Effector memory CD4-positive, alpha-beta T cell (primary cell): ENCODE data around the gene DIS3L2.
"Not testable (repeated sequence)": the region's sequence is repeated elsewhere in the genome, so short reads cannot be mapped to it uniquely, and the experiment has no call there.

Source experiments
- DNase-seq, 3 donors: peaks; one replicate each; pipeline ENCODE4 v3.0.0-alpha.2; 2020
- H3K27ac ChIP-seq: 2 replicates; pipeline ENCODE4 v1.7.0; 2013; ENCODE audit warnings: mild to moderate bottlenecking, low read length, moderate library complexity; ENCODE audit not compliant: insufficient read depth, poor library complexity, severe bottlenecking
- H3K27me3 ChIP-seq: replicated peaks from 2 replicates; pipeline ENCODE4 v1.7.0; 2013; ENCODE audit warnings: mild to moderate bottlenecking, low read length; ENCODE audit not compliant: insufficient read depth, control insufficient read depth, poor library complexity, severe bottlenecking
- H3K36me3 ChIP-seq: 2 replicates; pipeline ENCODE4 v1.7.0; 2013; ENCODE audit warnings: mild to moderate bottlenecking, low read length, moderate library complexity; ENCODE audit not compliant: control insufficient read depth, insufficient read depth
- H3K4me1 ChIP-seq: 2 replicates; pipeline ENCODE4 v1.7.0; 2013; ENCODE audit warnings: low read length, mild to moderate bottlenecking; ENCODE audit not compliant: control insufficient read depth, insufficient read depth, poor library complexity, severe bottlenecking
- H3K4me3 ChIP-seq: 2 replicates; pipeline ENCODE4 v1.7.0; 2013; ENCODE audit warnings: low read length, low read depth, mild to moderate bottlenecking; ENCODE audit not compliant: insufficient read depth, poor library complexity, severe bottlenecking
- H3K9me3 ChIP-seq: 2 replicates; pipeline ENCODE4 v1.7.0; 2013; ENCODE audit warnings: mild to moderate bottlenecking, low read length, moderate library complexity; ENCODE audit not compliant: control insufficient read depth

Gene DIS3L2

DNA sequence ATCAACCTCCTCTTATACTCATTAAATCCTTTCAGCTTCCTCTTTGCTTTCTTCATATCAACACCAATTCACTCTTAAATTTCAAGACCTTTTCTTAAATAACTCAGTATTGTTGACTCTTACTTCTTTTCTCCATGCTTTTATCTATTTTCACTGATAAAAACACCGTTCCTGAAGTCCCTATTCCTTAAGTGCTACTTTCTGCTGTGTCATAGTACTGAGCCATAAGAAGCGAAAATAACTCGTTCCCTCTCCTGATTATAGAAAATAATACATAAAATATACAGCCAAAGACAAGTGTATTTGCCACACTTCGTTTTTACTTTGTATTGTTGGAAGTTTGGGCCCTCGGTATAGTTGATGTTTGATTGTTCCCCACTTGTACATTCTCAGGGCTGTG, 181.0 kb downstream of the DIS3L2 start:
- H3K4me3 ChIP-seq: no peak overlapping the region
- no peaks in the 10 kb centered on the region for H3K36me3 ChIP-seq
- H3K27ac ChIP-seq: no peak overlapping the region
- no peaks in the 10 kb centered on the region for H3K27me3 ChIP-seq
- no peaks in the 10 kb centered on the region for H3K9me3 ChIP-seq
- H3K4me1 ChIP-seq: no peaks in the 10 kb centered on the region
- DNase-seq: no peak

DNA sequence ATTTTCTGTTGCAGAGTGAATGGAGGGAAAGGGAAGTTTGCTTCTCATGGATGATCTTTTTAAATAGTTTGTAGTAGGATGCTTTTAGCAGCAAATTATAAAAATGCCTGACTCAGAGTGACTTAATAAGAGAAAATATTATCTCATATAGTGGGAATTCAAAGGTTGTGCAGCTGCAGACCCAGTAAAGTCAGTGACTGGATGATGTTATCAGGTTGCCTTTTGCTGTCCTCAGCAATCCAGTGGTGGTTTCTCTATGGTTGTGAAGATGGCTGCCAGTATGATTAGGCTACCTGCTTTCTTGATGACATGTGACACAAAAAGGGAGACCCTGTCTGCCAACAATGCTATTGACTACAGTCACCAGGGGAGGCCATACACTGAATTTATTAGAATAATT, 184.8 kb downstream of the DIS3L2 start:
- Histone ChIP-seq H3K27ac (no peak overlapping the region), H3K36me3 (no peaks in the 10 kb centered on the region), H3K4me1 (no peaks in the 10 kb centered on the region), H3K27me3 (no peaks in the 10 kb centered on the region), H3K9me3 (no peaks in the 10 kb centered on the region), H3K4me3 (no peak overlapping the region)
- DNase-seq: no peak

DNA sequence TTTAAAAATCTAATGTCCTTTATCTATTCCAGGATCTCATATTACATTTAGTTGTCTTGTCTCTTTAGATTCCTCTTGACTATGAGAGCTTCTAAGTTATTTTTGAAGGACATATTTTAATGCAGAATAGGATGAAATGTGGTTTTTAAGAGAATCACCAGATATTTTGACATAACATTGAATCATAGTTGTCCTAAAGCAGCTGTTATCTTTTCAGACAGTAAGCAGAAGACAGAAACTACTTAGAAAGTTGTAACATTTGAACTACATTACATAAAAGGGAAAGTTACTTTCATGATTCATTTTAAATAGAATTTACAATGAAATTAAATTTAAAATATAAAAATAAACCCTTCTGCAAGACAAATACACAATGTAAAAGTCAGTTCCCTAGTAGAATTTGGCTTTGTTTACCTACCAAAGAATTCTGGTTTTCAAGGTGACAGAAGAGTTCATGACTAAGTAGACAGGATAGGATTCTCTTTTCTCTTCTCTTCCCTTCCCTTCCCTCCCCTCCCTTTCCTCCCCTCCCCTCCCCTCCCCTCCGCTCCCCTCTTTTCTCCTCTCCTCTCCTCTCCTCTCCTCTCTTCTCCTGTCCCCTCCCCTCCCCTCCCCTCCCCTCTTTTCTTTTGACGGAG, 186.0 kb downstream of the DIS3L2 start:
- DNase-seq: no peak
- Histone ChIP-seq H3K27ac (no peak overlapping the region), H3K4me3 (no peak overlapping the region), H3K36me3 (no peaks in the 10 kb centered on the region), H3K4me1 (no peaks in the 10 kb centered on the region), H3K27me3 (no peaks in the 10 kb centered on the region), H3K9me3 (no peaks in the 10 kb centered on the region)

DNA sequence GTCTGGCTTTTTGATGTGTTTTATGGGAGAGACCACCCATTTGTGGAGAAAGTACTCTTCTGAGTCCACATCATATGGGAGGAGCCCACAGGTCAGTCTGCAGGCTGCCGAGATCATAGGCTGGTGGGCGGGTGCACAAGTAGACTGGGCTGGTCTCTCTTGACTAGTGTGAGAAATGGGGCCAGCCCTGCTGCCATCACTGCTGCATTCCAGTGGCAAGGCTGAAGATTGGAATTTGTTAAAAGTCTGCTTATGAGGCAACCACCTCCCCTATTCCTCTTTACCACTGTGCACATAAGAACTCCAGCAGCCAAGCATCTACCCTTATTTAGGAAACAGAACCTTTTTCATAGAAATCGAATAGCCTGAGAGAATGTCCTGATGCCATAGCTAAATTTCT, 200.7 kb downstream of the DIS3L2 start:
- Histone ChIP-seq H3K4me1 (no peaks in the 10 kb centered on the region), H3K36me3 (peaks cover 26% of the 10 kb centered on the region), H3K27ac (no peak overlapping the region), H3K9me3 (no peaks in the 10 kb centered on the region), H3K27me3 (no peaks in the 10 kb centered on the region), H3K4me3 (no peak overlapping the region)
- no peak for DNase-seq

DNA sequence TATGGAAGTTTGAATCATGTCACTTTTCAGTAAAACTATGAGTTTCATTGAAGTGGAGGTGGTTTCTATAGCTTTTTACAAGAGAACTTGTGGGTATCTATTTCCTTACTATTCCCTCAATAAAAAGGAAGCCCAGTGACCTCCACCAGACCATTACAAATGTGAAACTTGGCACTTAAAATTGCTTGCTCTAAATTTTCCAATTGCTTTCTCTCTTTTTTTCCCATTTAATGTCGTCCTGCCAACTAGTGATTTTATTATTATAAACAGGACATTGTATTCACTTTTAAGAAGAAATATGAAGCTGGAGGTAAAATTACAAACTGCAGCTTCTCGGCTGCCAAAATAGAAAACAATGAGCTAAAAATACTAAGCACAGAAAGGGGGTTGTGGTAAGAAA, 208.9 kb downstream of the DIS3L2 start:
- Histone ChIP-seq H3K27ac (no peak overlapping the region), H3K4me1 (no peaks in the 10 kb centered on the region), H3K27me3 (no peaks in the 10 kb centered on the region), H3K4me3 (no peak overlapping the region), H3K36me3 (no peaks in the 10 kb centered on the region), H3K9me3 (no peaks in the 10 kb centered on the region)
- no peak for DNase-seq

DNA sequence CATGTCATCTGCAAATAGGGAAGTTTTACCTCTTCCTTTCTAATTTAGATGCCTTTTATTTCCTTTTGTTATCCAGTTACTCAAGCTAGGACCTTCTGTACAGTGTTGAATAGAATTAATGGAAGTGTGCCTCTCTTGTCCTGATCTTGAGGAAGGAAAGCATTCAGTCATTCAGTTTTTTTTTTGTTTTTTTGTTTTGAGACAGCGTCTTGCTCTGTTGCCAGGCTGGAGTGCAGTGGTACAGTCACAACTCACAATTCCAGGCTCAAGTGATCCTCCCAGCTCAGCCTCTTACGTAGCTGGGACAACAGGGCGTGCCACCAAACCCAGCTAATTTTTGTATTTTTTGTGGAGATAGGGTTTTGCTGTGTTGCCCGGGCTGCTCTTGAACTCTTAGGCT, 213.1 kb downstream of the DIS3L2 start:
- H3K36me3 ChIP-seq: no peaks in the 10 kb centered on the region
- no peak for DNase-seq
- no peaks in the 10 kb centered on the region for H3K9me3 ChIP-seq
- H3K4me1 ChIP-seq: no peaks in the 10 kb centered on the region
- no peaks in the 10 kb centered on the region for H3K27me3 ChIP-seq
- no peak overlapping the region for H3K4me3 ChIP-seq
- H3K27ac ChIP-seq: no peak overlapping the region

DNA sequence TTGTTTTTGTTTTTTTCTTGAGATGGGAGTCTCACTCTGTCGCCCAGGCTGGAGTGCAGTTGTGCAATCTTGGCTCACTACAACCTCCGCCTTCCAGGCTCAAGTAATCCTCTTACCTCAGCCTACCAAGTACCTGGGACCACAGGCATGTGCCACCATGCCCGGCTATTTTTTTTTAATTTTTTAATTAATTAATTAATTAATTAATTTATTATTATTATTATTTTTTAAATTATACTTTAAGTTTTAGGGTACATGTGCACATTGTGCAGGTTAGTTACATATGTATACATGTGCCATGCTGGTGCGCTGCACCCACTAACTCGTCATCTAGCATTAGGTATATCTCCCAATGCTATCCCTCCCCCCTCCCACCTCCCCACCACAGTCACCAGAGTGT, 215.1 kb downstream of the DIS3L2 start:
- not testable (repeated sequence) for H3K27me3 ChIP-seq, H3K4me3 ChIP-seq, H3K36me3 ChIP-seq, H3K27ac ChIP-seq, H3K9me3 ChIP-seq, DNase-seq, H3K4me1 ChIP-seq

DNA sequence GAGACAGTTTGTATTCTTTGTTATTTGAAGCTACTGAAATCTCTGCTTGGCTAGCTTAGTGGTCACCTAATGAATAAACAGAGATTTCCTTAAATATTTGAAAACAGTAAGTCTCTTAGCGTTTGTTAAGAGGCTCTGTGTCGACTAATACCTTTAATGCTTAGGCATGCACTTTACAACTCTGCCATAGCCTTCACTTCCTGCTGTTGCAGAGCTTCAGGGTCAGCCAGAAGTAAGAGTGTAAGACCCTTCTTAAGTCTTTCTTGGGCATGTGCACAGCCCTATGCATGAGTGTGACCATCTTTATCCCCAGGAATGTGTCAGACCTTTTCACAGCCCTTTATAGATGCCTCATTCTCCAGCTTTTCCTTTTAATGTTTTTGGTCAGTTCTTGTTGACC, 221.8 kb downstream of the DIS3L2 start:
- H3K27me3 ChIP-seq: no peaks in the 10 kb centered on the region
- no peaks in the 10 kb centered on the region for H3K36me3 ChIP-seq
- no peak for DNase-seq
- H3K27ac ChIP-seq: no peak overlapping the region
- no peaks in the 10 kb centered on the region for H3K4me1 ChIP-seq
- H3K4me3 ChIP-seq: no peak overlapping the region
- no peaks in the 10 kb centered on the region for H3K9me3 ChIP-seq

DNA sequence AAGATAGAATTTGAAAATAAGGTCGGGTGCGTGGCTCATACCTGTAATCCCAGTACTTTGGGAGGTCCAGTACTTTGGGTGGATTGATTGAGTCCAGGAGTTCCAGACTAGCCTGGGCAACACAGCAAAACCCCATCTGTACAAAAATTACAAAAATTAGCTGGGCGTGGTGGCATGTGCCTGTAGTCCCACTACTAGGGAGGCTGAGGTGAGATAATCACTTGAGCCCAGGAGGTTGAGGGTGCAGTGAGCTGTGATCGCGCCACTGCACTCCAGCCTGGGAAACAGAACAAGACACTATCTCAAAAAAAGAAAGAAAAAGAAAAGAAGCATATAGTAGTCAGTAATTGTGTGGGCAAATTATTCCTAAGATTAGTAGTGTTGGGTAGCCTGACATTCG, 222.8 kb downstream of the DIS3L2 start:
- DNase-seq: no peak
- Histone ChIP-seq H3K4me3 (no peak overlapping the region), H3K9me3 (no peaks in the 10 kb centered on the region), H3K36me3 (no peaks in the 10 kb centered on the region), H3K4me1 (no peaks in the 10 kb centered on the region), H3K27ac (no peak overlapping the region), H3K27me3 (no peaks in the 10 kb centered on the region)

DNA sequence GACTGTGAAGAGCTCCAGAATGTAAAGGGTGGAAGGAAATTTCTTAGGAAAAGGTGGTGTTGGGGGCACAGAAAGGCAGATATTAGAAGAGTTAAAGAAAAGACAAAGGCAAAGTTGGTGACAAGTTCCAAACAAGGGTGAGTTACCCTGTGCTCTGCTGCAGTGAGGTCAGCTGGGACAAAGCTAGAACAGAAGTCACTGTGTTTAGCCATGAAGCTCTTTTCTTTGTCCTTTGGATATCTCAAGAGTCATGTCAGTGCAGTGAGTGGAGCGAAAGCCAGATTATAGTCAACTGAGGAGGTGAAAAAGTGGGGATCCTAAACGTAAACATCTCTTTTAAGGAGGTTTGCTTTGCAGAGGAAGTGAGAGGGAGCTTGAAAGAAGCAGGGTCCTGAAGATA, 229.3 kb downstream of the DIS3L2 start:
- no peak overlapping the region for H3K4me3 ChIP-seq
- no peaks in the 10 kb centered on the region for H3K27me3 ChIP-seq
- no peaks in the 10 kb centered on the region for H3K4me1 ChIP-seq
- no peaks in the 10 kb centered on the region for H3K9me3 ChIP-seq
- no peak overlapping the region for H3K27ac ChIP-seq
- H3K36me3 ChIP-seq: no peaks in the 10 kb centered on the region
- DNase-seq: no peak

DNA sequence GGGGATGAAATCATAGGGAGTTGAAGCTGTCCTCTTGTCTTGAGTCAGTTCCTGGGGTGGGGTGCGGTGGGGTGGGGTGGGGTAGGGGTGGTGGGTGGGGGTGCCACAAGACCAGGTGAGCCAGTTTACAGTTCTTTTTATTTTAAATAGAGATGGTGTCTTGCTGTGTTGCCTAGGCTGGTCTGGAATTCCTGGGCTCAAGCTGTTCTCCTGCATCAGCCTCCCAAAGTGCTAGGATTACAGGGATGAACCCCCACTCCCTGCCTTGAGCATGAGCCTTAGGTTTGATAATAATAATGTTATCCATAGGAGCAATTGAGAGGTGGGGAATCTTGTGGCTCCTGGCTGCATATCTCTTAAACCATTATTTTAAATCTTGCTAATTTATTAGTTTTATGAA, 234.0 kb downstream of the DIS3L2 start:
- Histone ChIP-seq H3K4me3 (no peak overlapping the region), H3K36me3 (peaks cover 3% of the 10 kb centered on the region), H3K27ac (no peak overlapping the region), H3K9me3 (no peaks in the 10 kb centered on the region), H3K27me3 (no peaks in the 10 kb centered on the region), H3K4me1 (no peaks in the 10 kb centered on the region)
- DNase-seq: no peak
